Measurements from ENCODE around the gene MAPK8IP1.

The MAPK8IP1 gene

DNA sequence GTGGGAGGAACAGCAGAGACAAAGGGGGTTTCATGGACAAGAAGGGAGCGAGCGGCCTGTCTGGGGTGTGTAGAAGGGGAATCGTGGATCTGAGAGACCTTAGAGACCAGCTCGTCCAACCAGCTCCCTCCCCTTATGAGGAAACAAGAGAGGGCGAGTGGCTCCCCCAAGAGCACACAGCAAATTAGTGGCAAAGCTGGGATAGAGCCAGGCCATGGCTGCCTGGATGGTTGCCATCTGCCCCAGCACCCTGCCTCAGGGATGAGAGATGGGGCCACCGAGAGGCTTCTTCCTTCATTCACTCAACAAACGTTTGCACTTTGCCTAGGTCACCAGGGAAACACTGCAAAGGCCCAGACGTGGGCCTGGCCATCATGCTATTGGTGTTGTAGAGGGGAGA is 4.1 kb downstream of the MAPK8IP1 start:
- no peak for TF ChIP-seq CTCF (conservative IDR thresholded peaks at IDR 0.05; ENCODE audit: control insufficient read depth, insufficient read depth, low read depth, low read length)
- no peak for DNase-seq (ENCODE audit: low read depth)
- H3K4me3 ChIP-seq (ENCODE audit: control insufficient read depth, low read depth, low read length), result no peak overlapping the region

DNA sequence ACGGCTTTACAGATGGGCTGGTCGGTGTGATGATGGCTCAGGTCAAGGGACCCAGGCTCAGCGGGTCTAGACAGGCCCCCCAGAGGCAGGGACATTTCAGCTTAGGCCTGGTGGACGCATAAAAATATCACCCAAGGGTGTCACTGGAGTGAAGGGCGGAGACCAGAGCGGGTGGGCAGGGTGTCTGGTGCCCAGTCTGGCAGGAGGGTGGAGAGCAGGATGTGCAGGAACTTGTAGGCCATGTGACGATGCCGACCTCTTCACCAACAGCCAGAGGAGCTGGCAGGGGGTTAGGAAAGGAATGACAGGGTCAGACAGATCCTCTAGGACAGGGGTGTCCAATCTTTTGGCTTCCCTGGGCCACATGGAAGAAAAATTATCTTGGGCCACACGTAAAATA is 4.5 kb downstream of the MAPK8IP1 start:
- H3K4me3 ChIP-seq (ENCODE audit: control insufficient read depth, low read depth, low read length), result no peak overlapping the region
- DNase-seq (ENCODE audit: low read depth), result no peak
- no peak for TF ChIP-seq CTCF (conservative IDR thresholded peaks at IDR 0.05; ENCODE audit: control insufficient read depth, insufficient read depth, low read depth, low read length)

DNA sequence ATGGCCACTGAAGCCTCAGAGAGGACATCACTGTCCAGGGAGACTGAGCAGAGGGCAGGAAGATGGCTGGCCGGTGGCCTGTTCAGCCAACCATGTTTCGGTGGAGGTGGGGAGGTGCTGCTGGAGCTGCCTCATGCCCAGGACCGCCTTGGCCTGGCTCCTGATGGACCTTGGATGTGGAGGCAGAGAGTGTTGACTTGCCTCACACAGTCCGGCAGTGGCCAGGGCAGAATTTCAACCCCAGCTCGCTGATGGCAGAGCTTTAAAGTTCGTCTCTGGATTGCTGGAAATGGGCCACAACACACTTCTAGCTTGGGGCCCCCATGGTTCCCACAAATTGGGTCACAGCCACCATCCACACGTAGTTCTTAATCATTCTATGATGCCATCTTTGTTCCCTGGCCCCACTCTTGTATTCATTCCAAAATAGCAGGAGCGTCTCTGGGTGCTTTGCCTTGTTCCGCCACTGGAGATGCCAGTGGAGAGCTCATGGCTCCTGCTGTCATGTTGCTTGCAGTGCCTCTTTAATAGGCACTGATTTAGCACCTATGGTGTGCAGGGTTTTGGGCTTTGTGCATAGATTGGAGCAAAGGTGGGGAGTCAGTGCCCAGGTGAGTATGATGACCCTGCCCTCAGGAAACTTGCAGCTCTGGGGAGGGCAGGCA is 5.6 kb downstream of the MAPK8IP1 start:
- TF ChIP-seq CTCF (conservative IDR thresholded peaks at IDR 0.05; ENCODE audit: control insufficient read depth, insufficient read depth, low read depth, low read length), result no peak
- no peak for DNase-seq (ENCODE audit: low read depth)
- no peak overlapping the region for H3K4me3 ChIP-seq (ENCODE audit: control insufficient read depth, low read depth, low read length)

GRCh38 chr11:45892856-45893255 is 7.4 kb downstream of the MAPK8IP1 start:
- no peak for DNase-seq (ENCODE audit: low read depth)
- no peak for TF ChIP-seq CTCF (conservative IDR thresholded peaks at IDR 0.05; ENCODE audit: control insufficient read depth, insufficient read depth, low read depth, low read length)
- no peak overlapping the region for H3K4me3 ChIP-seq (ENCODE audit: control insufficient read depth, low read depth, low read length)

DNA sequence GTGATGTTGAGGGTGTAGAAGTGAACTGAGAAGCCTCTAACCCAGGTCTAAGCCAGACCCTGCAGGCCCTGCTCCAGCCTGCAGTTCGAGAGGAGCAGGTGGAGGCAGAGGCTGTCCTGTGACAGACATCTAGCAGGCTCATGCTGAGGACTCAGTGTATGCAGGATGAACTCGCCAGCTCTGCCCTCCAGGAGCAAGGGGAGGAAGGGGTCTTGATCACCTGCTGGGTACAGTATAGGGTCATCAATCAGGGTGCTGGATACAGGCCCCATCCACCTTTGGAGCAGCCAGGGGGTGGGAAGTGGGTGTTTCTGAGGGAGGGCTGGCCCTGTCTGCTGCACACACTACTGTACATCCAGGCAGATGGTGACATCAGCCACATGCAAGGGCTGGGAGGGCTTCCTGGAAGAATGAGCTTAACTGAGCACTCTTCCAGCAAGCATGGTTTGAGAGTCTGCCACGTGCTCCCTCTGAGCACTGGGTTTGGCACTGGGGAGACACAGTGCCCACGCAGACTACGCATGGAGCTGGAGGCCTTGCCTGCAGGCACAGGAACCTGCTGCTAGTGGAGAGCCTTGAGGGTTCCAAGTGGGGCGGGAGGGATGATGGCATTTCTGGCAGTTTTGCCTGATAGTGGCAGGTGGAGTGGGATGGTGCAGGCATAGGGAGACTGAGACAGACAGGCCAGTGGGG is 9.2 kb downstream of the MAPK8IP1 start:
- H3K4me3 ChIP-seq (ENCODE audit: control insufficient read depth, low read depth, low read length), result no peak overlapping the region
- DNase-seq (ENCODE audit: low read depth), result no peak
- no peak for TF ChIP-seq CTCF (conservative IDR thresholded peaks at IDR 0.05; ENCODE audit: control insufficient read depth, insufficient read depth, low read depth, low read length)

GRCh38 chr11:45895553-45896259 is 10.3 kb downstream of the MAPK8IP1 start:
- no peak overlapping the region for H3K4me3 ChIP-seq (ENCODE audit: control insufficient read depth, low read depth, low read length)
- no peak for DNase-seq (ENCODE audit: low read depth)
- TF ChIP-seq CTCF (conservative IDR thresholded peaks at IDR 0.05; ENCODE audit: control insufficient read depth, insufficient read depth, low read depth, low read length), result no peak

All from fibroblast of mammary gland (primary cell).